Testis (tissue), 3 donors: ENCODE data around the gene IRAK1. TPM values are rescaled to one million over a fixed set of nuclear protein-coding genes. Genes with fewer than 3 reads are reported as not detected.

ENCODE experiments used
- DNase-seq: peaks from one replicate; pipeline ENCODE4 v3.0.0-alpha.2; 2019
- H3K27ac ChIP-seq, 2 donors: fragments of 200-600 bp; sonication (generic); one replicate each; pipeline ENCODE4 v1.5.1; 2019
- H3K27me3 ChIP-seq: fragments of 200-600 bp; sonication (generic); one replicate; pipeline ENCODE4 v1.5.1; 2019
- H3K36me3 ChIP-seq: fragments of 200-600 bp; sonication (generic); one replicate; pipeline ENCODE4 v1.5.1; 2017; ENCODE audit warnings: low read depth; ENCODE audit errors: missing control alignments
- H3K4me1 ChIP-seq: fragments of 200-600 bp; sonication (generic); one replicate; pipeline ENCODE4 v1.5.1; 2019
- H3K4me3 ChIP-seq, 2 donors: fragments of 200-600 bp; sonication (generic); one replicate each; pipeline ENCODE4 v1.5.1; 2017 to 2019
- H3K9me3 ChIP-seq: fragments of 200-600 bp; sonication (generic); one replicate; pipeline ENCODE4 v1.5.1; 2017
- POLR2A ChIP-seq: fragments of 450-650 bp; IDR thresholded peaks from one replicate; pipeline ENCODE4 v1.6.1; 2017; ENCODE audit warnings: antibody characterized with exemption, mild to moderate bottlenecking, moderate library complexity
- WGBS, 2 donors: methylation state at CpG; one replicate each; pipeline ENCODE4 v1.1.5; 2018; 5-methylcytosine and 5-hydroxymethylcytosine counted together
- intact Hi-C: fragments of 100-400 bp; cut with DNase I; formaldehyde crosslinking; loops from one replicate; pipeline ENCODE4 v1.15.1; 2023; ENCODE audit warnings: low total_unique reads
- polyA plus RNA-seq: library from polyadenylated mRNA; stranded (reverse); fragments of 350-450 nt; fragmentation: Illumina TruSeq; extraction: RNeasy Lipid Tissue Mini Kit (QIAGEN cat#74804); gene quantifications from one replicate; pipeline ENCODE4 v1.2.3, GENCODE V29; 2014; ENCODE audit warnings: low read depth, low replicate concordance; ENCODE audit not compliant: insufficient read depth
- total RNA-seq, 2 donors: library from RNA; depleted of rRNA; stranded (reverse); fragments of >200 nt; gene quantifications; one replicate each; pipeline ENCODE4 v1.2.3, GENCODE V29; 2016
- TF ChIP-seq, protein P1 (sequence below), 3 experiments: fragments of 450-650 bp in 2 of 3; fragments of 200-600 bp in 1 of 3; sonication (generic) in 1 of 3; IDR thresholded peaks; one replicate each; pipeline ENCODE4 v1.5.1; 2016 to 2019; ENCODE audit warnings: antibody characterized with exemption in 3 of 3, mild to moderate bottlenecking in 2 of 3, moderate library complexity in 1 of 3

Gene IRAK1
- total and polyA plus RNA-seq, 3 donors from 2014 or later = 48.6 to 90.8 (median 77.6) TPM

DNA sequence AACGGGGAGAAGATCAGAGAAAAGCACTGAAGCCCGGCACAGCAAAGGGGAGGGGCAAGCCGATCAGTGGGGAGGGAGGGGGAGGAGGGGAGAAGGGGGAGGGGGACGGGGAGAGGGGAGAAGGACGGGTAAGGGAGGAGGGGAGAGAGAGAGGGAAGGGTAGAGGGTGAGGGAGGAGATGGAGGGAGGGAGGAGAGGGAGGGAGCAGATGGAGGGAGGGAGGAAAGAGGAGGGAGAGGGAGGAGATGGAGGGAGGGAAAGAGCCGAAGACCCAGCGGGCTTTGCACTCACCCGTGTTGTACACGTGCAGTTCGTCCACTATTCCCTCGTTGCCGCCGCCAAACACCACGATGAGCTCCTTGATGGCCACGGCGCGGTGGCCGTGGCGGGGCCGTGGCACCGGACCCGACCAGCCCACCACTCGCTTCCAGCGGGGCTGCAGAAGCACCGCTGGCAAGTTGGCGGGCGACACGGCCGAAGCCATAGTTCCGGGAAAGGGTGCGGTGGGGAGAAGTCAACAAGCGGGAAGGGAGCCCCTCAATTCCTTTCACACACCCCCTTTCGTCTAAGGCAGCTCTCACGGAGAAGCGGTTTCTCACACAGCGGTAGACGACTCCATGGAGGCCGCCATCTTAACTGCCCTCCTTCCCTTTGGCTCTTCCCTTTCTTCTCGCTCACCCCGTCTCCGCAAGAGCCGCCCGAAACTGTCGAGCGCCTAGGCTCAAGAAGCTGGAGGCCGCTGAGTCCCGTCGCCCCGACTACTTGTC lies 49.2 kb downstream of the IRAK1 start:
- WGBS, 2 donors = 0% methylated on average over 3 to 37 of the region's 49 CpGs
- H3K9me3 ChIP-seq = no peaks in the 10 kb centered on the region
- TF ChIP-seq, protein P1, sequence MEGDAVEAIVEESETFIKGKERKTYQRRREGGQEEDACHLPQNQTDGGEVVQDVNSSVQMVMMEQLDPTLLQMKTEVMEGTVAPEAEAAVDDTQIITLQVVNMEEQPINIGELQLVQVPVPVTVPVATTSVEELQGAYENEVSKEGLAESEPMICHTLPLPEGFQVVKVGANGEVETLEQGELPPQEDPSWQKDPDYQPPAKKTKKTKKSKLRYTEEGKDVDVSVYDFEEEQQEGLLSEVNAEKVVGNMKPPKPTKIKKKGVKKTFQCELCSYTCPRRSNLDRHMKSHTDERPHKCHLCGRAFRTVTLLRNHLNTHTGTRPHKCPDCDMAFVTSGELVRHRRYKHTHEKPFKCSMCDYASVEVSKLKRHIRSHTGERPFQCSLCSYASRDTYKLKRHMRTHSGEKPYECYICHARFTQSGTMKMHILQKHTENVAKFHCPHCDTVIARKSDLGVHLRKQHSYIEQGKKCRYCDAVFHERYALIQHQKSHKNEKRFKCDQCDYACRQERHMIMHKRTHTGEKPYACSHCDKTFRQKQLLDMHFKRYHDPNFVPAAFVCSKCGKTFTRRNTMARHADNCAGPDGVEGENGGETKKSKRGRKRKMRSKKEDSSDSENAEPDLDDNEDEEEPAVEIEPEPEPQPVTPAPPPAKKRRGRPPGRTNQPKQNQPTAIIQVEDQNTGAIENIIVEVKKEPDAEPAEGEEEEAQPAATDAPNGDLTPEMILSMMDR (IDR thresholded peaks at IDR 0.05) = no peak
- no peak for TF ChIP-seq POLR2A
- peak; percentile 42 for DNase-seq
- no peaks in the 10 kb centered on the region for H3K27me3 ChIP-seq
- H3K36me3 ChIP-seq = no peaks in the 10 kb centered on the region
- intact Hi-C loops = no loop called here
- H3K4me3 ChIP-seq = peak overlapping the region; percentile 74 to 88
- peaks cover 12% of the 10 kb centered on the region for H3K4me1 ChIP-seq
- peak overlapping the region; percentile 98 to 99 for H3K27ac ChIP-seq

DNA sequence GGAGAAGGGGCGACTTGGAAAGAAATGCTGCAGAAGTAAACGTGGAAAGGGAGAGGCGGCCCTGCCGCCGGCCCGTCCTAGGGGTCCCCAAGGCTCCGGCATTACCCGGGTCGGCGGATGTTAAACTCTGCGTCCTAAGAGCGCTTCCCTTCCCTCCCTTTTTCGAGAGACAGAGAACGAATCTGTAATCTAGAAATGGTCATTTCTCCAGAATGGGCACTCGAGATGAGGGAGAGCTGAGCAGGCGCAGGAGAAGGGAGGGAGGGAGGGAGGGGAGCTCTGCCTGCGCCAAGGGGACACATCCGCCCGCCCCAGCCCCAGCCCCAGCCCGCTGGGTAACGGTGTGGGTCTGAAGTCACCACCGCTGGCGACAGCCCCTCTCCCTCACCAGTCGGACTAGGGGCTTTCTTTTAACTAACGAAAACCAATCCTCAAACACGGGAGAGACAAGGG lies 49.8 kb downstream of the IRAK1 start:
- 1 to 3% methylated on average over 12 to 26 of the region's 26 CpGs for WGBS, 2 donors
- Histone ChIP-seq H3K27ac (peak overlapping the region; percentile 98 to 99), H3K9me3 (no peaks in the 10 kb centered on the region), H3K27me3 (no peaks in the 10 kb centered on the region), H3K4me1 (peaks cover 15% of the 10 kb centered on the region), H3K4me3 (peak overlapping the region; percentile 74 to 88), H3K36me3 (no peaks in the 10 kb centered on the region)
- peak; percentile 43 for DNase-seq
- intact Hi-C loops = no loop called here
- no peak for TF ChIP-seq POLR2A
- TF ChIP-seq, protein P1 (IDR thresholded peaks at IDR 0.05) = no peak

DNA sequence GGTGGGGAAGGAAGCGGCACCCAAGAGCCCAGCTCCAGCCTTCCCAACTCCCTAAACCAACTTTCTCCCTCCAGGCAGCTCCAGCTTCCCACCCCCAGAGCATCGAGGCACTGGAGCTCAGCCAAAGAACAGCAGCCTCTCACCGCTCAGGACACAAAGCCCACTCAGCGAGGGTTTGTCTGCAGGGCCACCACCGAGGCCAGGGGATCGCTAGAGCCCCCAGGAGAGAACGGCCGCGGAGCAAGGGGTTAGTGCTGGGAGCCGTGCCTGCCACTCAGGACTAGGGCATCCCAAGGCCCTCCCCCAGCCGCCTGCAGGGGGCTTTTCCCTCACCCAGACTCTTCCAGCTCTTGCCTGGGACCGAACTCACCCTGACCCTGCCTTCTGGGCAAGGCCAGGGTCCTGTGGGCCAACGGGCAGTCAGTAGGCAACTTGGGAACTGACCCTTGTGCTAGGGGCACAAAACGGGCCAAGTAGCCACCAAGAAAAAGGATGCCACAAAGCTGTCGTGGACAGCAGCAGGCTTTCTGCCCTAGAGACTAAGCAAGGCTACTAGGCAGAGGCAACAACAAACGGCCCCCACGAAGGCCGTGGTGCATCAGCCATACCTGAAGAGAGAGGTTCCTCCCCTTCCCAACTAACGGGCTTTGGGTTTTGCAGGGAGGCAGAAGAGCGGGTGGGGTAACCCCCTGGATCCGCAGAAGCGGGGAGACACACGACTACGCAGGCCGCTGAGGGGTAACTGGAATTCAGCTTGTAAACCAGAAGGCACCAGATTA lies 50.4 kb downstream of the IRAK1 start:
- 1 to 5% methylated on average over 8 to 18 of the region's 25 CpGs for WGBS, 2 donors
- DNase-seq = no peak
- intact Hi-C loops = no loop called here
- TF ChIP-seq, protein P1 (IDR thresholded peaks at IDR 0.05) = no peak
- TF ChIP-seq POLR2A = no peak
- H3K4me1 ChIP-seq = peaks cover 19% of the 10 kb centered on the region
- peak overlapping the region; percentile 98 to 99 for H3K27ac ChIP-seq
- H3K9me3 ChIP-seq = no peaks in the 10 kb centered on the region
- H3K4me3 ChIP-seq = peak overlapping the region; percentile 74 to 88
- H3K27me3 ChIP-seq = no peaks in the 10 kb centered on the region
- no peaks in the 10 kb centered on the region for H3K36me3 ChIP-seq

DNA sequence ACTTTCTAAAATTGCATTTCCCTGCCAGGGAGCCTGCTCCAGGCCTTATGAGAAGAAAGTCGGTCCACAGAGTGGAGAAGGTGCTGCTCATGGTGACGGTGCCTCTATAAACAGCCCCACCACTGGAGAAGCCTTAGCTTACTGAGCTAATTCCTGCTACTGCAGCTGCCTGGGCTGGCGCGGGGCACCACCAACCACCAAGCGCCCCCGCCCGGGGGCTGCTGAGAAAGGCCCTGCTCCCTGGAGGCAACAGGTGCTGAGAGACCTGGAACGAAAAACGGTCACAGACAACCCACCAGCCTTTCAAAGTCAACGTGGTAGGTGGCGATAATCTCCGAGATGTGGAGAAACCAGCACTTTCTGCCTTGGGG lies 51.0 kb downstream of the IRAK1 start:
- Histone ChIP-seq H3K9me3 (no peaks in the 10 kb centered on the region), H3K27ac (peak overlapping the region in 1 of 2 donors; percentile 30), H3K4me1 (peaks cover 19% of the 10 kb centered on the region), H3K36me3 (no peaks in the 10 kb centered on the region), H3K4me3 (peak overlapping the region in 1 of 2 donors; percentile 88), H3K27me3 (no peaks in the 10 kb centered on the region)
- 14 to 17% methylated on average over 1 to 5 of the region's 12 CpGs for WGBS, 2 donors
- no peak for DNase-seq
- TF ChIP-seq, protein P1 (IDR thresholded peaks at IDR 0.05) = no peak
- no peak for TF ChIP-seq POLR2A
- intact Hi-C loops = no loop called here
